ENCODE results near the gene ATG101.
A peak's percentile ranks its signal among the peaks of the same experiment; 100 is the strongest.

ATG101 gene, protein sequence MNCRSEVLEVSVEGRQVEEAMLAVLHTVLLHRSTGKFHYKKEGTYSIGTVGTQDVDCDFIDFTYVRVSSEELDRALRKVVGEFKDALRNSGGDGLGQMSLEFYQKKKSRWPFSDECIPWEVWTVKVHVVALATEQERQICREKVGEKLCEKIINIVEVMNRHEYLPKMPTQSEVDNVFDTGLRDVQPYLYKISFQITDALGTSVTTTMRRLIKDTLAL

DNA sequence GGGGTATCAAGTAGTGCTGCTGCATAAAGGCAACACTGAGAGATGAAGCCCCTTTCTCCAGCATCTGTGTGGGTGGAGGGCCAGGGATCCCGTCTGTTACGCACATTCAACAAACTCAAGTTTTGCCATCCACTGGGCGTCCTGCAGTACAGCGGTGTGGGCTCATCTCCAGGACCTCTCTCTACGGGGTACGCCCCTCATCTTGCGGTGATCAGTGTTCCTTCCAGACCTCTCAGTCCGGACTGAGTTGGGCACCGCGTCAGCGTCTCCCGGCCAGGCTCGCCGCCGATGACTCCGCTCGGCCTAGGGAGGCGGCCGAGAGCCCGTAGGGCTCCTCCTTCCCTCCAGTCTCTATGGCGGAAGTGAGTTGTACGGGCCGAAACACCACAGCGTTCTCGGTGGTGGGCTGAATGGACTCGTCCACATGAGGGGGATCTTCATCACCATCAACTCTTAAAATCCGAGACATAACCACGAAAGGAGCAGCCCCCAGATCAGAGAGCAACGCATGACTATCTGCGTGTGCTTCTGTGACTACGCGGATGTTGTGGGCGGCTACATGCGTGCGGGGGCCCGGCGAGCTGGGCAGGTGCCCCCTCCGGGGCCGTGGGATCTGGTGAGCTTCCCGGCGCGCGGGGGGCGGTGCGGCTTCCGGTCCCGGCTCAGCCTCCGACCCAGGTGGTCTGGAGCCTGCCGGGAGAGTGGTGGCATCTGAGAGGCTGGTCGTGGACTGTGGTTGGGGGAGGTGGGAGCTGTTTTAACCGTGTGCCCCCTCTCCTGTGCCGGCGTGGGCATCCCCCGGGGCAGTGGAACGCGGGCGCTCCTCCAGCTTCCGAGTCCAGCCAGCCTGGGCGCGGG is at the start of gene ATG101:
Gene ATG101, plus strand, starts transcription at position 652 of the 858 bp plus-strand sequence. CDS start 3,673 bp downstream, outside the sequence.
- peak; percentile 43 for FAIRE-seq

DNA sequence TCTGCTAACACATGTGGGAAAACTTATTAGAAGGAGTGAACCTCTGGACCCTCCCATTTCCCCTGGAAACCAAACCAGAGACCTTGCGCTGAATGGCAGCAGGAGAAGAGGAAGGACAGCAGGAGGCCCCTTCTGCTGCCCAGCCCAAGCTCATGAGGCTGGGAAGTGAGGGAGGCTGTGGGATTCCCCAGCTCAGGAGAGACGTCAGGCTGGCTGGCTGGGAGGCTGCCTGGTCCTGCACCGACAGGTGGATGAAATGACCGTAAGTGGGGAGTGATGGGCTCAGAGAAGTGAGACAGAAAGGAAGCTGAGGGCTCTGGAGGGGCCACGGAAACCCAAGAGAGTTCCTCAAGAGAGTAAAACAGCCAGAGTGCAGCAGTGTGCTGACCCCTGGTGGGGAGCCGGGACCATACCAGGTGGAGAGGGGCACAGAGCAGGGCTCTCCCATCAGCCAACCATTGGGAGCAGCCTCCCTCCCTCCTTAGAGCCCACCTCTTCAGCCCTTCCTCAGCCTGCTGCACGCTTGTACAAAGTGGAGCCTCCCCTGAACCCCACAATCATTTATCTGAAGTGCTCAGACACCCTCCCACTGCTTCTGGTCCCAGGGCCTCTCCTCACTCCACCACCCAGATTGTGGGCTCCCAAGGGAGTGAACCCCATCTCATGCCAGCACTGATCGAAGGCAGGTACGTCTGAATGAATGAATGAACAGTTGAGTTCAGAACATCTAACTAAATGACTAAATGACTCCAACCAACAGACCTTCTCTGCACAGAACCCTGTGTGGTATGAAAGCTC is 49.0 kb upstream of the ATG101 start:
- FAIRE-seq = no peak

DNA sequence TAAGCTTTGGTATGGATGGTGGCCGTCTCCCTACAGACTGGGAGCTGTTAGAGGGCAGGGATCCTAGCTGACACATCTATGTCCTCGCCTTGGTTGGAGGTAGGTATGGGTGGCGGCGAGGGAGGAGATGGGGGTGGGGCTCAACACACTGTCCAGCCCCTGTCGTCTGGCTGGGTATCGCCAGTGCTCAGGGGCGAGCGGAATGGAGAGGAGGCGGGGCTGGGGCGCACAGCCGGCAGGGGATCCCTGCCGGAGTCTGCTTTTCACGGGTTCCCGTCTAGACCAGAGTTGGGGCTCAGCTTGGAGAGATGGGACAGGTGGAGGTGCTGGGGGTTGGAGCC is 47.0 kb upstream of the ATG101 start:
- no peak for FAIRE-seq

DNA sequence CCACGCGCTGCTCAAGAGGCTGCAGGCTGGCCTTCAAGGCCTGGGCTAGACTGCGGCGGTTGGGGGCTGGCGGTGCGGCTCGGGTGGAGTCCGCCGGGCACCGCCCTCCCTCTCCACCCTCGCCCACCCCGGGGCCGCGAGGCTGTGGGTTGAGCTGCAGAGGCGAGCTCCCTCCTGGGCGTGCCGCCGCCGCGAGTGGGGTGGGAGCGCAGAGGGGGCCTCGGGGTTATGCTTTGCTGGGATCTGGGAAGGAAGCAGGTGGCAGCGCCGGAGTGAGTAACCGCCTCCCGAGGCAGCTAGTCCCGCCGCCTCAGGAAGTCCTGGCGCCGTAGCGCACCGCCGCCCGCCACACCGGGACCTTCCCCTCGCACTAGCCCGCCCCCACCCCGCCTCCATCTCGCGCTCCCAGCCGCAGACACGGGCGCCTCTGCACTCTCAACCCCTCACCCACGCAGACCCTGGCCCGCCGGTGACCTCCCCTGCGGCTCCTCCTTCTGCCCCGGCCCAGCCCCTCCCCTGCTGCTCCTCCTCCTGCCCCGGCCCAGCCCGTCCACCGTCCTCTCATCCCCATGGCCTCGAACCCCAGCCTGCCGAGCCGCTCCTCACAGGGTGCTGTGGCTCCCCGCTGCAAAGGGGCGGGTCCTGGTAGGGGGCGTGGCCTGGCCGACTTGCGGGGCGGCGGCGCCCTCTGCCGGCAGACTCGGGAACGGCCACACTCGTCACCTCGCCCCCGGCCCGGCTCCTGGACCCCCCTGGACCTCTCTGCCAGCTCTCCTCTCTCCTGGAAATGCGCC is 46.4 kb upstream of the ATG101 start:
- FAIRE-seq = no peak

DNA sequence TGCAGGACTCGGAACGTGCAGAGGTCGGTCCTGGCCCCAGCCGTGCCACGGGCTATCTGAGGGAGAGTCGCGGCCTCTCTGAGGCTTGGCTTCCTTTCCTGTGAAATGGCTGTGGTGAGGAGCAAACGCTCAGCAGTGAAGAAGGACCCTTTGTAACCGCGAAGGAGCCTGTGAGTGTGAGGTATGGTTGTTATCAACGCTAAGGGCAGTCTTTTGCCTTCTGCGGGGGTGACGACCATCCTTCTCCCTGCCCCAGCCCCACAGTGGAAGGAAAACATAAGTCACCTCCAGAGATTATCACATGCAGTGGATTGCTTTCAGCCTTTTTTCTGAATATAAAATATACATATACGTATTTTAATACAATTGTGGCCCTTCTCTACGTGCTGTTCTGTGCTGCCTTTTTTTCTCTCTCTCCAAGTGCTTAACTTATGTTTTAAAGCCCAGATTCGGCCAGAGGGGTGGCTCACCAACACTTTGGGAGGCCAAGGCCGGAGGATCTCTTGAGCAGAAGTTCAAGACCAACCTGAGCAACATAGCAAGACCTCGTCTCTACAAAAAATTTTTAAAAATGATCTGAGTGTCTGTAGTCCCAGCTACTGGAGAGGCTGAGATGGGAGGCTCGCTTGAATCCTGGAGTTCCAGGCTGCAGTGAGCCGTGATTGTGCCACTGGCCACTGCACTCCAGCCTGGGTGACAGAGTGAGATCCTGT is 45.6 kb upstream of the ATG101 start:
- no peak for FAIRE-seq

DNA sequence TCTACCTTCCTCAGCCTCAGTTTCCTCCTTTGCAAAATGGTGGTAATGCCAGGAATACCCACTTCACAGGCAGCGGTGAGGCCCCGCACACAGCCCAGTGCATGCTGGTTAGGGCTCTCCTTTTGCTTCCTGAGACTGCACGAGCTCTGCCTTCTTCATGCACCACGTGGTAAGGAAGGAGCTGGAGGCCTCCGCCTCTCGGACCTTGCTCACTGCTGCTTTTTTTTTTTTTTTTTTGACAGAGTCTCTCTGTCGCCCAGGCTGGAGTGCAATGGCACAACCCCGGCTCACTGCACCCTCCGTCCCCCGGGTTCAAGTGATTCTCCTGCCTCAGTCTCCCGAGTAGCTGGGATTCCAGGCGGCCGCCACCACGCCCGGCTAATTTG is 44.9 kb upstream of the ATG101 start:
- FAIRE-seq = no peak

DNA sequence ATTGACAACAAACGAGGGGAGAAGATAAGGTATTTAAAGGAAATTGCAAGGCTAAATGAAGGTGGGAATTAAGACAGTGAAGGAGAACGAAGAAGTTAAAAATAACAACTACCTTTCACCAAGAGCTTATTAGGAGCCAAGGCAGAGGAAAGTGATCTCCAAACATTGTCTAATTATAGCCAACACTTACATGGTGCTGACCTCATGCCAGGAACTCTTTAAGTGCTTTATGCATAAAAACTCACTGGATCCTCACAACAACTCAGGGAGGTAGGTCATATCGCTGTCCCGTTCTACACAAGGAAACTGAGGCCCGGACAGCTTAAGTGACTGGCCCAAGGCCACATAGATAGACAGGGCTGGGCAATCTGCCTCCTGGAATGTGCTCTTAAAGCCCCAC is 43.5 kb upstream of the ATG101 start:
- no peak for FAIRE-seq

DNA sequence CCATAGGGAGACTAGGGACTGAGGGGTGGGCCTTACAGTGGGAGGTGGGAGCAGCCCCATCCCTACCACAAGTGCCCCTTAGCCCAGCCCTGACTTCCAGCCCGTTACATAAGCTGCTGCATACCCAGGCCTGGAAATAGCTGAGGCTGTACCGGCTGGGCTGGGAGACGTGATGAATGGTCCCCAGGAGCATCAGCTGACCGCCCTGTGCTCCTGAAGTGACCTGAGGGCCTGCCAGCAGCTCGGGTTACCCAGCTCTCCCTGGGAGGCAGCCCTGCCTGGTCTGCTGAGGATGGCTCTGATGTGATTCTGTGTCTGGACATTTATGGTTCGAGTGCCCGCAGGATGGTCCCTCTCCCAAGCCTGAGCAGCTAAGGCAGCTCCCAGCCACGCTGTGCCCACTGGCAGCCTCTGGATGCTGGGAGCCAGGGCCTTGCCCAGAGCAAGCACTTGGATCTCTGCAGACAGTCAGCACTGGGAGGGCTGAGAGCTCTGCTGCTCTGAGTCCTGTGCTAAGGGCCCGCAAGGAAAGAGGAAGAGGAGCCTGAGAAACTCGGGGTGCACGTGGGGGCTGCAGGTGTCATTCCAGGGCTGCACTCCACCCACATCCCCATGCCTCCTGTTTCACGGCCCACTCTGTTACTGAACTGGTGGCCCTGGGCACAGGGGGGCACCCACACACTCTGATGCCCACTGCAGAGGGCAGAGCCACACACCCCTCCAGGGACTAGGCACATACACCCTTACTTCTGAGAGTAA is 42.5 kb upstream of the ATG101 start:
- FAIRE-seq = no peak

DNA sequence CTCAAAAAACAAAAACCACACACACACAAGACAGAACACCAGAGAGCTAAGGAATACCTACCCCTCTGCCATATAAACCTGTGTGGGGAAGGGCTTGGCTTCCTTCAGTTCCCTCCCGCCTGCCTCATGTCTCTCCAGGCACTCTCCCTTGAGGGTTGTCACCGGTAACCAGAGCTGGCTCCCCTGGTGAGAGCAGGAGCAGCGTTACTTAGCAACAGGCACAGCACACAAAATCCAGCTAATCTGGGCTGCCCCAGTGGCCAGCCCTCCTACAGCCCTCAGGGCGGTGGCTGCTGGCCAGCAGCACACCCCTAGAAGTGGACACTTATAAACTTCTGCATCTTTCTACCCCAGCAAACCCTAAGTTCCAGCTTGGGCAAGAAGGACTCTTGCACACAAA is 40.1 kb upstream of the ATG101 start:
- no peak for FAIRE-seq

DNA sequence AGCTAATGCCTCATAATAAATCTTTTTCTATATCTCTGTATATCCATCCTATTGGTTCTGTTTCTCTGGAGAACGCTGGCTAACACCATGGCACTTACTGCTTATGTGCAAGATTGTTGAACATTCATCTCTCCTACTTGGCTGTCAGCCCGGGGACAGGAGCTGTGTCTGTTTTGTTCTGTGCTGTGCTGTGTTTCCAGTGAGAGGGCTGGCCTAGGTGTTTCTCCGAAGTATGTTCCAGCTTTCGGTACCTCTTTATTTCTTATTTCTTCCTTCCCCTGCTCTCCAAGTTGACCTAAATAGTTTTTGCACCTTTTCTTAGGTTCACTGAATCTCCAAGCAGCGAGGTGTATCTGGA is 37.4 kb upstream of the ATG101 start:
- no peak for FAIRE-seq

DNA sequence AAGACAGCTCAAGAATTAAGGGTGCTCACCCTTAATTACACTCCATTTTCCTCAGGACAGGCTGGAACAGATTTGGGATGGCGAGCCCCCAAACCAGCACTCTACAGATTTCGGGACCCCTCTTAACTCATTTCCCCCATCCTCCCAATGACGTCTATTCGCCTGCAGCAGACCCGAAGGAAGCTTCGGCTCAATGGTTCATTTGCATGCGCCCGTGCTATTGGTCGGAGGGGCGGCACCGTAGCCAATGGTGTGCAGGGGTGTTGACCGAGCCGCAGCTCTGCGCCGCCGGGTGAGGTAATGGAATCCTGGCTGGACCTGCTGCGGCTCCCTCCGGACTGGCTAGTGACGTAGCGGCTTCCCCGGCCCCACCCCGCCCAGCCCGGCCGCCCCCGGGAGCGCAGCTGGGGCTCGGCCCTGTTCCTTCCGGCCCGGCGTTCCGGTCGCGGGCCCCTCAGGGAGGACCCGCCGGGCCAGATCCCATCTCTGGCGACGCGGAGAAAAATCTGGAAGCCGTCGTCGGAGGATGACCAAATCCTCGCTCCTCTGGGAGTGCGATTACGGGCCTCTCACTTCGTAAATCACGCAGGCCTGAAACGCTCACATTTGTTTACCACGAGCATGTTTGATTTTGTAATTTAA is 36.9 kb upstream of the ATG101 start:
- FAIRE-seq = peak; percentile 41

DNA sequence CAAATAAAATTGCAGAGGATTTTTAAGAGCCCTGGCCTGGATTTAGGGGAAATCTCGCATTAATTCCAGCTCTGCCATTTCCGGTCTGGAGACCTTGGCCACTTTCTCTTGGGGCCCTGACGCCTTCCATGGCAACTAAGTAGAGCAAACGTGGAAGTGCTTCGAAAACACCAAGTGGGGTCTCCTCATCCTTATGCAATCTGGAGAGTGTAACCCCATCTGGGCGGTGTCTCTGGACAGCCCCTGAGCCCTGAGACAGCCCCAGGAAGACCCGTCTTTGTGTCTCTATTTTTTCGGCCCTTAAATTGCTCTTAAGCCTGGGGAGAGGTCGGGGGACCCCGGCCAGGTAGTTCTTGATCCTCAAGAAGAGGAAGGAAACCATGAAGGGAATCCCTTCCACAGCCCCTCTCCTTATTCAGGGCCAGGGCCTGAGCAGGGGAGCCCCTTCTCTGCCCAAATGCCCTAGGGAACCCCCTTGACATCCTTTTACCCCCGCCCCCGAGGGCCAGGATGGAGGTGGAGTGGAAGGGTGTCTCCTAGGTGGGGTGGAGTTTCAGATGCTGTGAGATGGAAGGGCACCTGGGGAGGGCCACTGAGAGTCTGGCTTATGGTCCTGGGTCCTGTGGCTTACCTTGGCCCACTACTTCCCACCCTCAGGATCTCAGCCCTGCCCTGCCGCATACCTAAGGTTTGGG is 36.2 kb upstream of the ATG101 start:
- FAIRE-seq = no peak

DNA sequence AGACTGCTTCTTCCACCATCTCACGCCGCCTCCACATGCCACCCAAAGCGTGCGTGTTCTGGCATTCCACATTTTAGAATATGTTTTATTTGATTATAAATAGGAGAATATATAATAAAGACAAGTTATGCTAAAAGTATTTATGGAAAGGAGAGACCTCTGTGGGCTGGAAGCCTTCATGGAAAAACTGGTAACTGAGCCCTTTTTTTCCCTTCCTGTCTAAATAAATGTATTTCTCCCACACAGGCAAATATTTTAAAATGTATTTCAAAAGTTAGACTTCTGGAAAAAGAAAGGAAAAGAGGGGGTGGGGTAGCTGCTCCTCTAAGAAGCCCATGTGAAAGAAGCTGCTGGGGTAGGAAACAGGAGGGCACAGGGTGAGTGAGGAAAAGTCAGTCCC is 34.6 kb upstream of the ATG101 start:
- FAIRE-seq = no peak

DNA sequence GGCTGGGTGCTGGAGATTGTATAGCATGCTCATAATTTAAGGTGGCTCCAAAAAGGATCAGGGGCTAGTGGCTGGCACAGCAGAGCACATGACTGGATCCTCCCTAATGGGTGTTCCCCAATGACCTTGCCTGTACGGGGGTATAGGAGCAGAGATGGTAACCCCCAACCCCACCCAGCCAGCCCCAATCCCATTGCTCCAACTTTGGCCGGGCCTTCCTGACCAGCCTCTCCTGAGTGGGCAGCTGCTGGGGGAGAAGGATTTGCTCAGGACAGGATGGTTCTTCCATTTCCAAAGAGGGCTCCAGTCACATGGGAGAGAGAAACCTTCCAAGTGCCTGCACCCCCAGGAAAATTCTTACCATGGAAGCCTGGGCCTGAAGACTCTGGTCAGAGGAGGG is 33.9 kb upstream of the ATG101 start:
- no peak for FAIRE-seq

DNA sequence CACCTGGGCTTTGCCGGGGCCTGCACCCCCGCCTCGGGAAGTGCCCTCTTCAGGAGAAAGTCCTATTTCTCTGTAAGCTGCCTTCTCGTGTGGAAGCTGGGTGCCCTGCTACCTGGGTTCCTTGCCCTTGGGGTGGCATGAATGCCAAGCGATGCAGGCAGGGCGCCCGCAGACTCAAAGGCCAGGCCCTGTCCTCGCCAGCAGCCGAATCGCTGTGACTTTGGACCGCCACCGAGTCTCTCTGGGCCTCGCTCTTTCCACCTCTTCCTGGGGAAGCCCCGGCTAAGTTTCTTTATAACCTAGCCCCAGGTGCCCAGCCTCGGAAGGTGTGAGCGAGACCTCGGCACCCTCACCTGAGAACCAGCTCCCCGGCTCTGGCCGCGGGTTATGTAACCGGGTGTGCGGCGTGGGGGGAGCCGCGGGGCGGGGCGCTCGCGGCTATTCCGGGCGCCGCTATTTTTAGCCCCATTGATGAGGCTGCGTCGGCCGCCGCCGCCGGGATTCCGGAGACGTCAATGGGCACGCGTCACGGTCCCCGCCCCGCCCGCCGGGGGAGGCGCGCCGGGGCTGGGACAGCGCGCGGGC is 33.1 kb upstream of the ATG101 start:
- FAIRE-seq = no peak

DNA sequence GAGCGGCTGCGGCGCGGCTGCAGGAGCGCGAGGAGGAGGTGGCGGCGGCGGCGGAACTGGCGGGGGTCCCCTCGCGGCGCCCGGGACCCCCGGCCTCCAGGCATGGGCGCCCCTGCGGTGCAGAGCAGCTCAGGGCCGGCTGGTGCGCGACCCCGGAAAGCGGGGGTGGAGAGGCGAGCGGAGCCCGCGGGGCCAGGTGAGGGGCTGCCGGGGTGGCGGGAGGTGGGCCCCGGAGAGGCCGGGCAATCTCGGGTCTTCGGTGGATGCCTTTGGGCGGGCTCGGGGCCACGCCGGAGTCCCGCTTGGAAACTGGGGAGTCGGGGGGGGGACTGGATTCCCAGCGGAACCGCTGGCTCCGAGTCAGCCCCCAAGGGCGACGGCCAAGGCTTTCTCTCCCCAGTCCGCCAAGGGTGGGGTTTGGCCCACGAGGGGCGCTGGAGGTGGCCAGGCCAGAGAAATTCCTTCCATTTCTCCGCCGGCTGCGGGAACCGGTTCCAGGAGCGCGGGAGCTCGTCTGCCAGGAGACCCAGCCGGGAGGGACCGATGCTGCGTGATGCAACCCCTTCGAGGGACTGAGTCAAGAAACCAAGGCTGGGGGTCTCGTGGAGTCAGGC is 32.4 kb upstream of the ATG101 start:
- FAIRE-seq = no peak

DNA sequence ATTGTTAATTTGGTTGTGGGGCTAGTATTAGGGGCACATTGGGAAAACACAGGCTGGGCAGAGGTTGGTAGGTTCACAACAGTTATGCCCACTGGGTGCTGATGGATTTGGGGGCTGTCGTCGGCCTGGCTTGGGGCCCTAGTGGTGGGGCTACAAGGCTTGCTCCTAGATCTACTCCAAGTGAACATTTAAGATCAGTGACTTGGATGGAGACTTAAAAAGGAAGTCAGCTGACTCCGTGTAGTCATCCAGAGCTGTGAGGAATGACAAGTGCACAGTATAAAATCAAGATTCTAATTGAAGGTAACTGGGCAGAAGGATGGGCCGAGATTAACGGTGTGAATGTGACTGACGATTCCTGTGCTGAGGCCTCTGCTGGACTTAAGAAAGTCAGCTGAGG is 31.3 kb upstream of the ATG101 start:
- FAIRE-seq = no peak

DNA sequence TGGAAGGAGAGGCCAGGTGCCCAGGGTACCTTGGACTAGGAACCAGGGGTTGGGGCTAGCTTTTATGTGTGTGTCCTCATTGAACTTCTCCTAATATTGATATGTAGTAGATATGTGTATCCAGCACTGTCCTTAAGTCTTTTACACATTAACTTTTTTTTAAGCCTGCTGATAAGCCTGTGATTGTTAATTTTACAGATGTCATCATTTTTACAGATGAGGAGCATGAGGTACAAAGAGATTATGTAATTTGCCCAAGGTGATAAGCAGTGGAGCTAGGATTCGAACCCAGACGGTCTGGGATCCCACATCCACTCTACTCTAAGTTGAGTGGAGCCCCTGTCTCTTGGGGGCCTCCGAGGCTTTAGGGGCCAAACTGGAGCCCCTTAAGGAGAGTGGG is 28.7 kb upstream of the ATG101 start:
- FAIRE-seq = no peak

DNA sequence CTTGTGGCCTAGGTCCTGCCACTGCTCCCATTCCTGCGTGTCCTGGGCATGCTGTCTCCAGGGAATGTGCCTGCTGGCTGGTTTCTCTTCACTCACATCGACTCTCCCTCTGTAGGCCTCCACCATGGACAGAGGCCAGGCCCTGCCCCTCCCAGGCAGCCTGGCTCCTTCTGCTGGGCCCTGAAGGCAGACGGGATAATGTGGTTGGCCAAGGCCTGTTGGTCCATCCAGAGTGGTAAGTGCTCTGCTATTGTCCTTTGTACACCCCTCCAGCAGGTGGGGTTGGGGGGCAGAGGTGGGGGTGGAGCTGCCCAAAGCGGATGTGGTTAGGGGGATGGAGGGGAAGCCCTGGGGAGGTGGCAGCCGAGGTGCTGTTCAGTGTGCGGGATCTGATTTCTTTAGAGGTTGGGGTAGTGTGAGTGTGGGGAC is 28.1 kb upstream of the ATG101 start:
- no peak for FAIRE-seq

Data from endometrium (tissue), 2 donors.